Neural progenitor cell (in vitro differentiated cells): ENCODE results near the gene DSPP. TPM values are rescaled to one million over a fixed set of nuclear protein-coding genes. Genes with fewer than 3 reads are reported as not detected.

Experiments
- DNase-seq: peaks from one replicate; pipeline ENCODE4 v3.0.0-alpha.2; 2016; ENCODE audit warnings: low spot score
- H2AFZ ChIP-seq: fragments of 200-600 bp; sonication (generic); replicated peaks from 2 replicates; pipeline ENCODE4 v1.6.1; 2016; ENCODE audit warnings: antibody characterized with exemption
- H3F3A ChIP-seq: fragments of 200-600 bp; sonication (generic); 2 replicates; pipeline ENCODE4 v1.6.1; 2016; ENCODE audit warnings: antibody characterized with exemption, low read depth
- H3K27ac ChIP-seq: fragments of 200-600 bp; sonication (generic); 2 replicates; pipeline ENCODE4 v1.5.1; 2016; ENCODE audit warnings: mild to moderate bottlenecking
- H3K27me3 ChIP-seq: fragments of 200-600 bp; sonication (generic); 2 replicates; pipeline ENCODE4 v1.6.1; 2016; ENCODE audit warnings: mild to moderate bottlenecking, moderate library complexity
- H3K36me3 ChIP-seq: fragments of 200-600 bp; sonication (generic); 2 replicates; pipeline ENCODE4 v1.5.1; 2016
- H3K4me1 ChIP-seq: fragments of 200-600 bp; sonication (generic); 2 replicates; pipeline ENCODE4 v1.6.1; 2016; ENCODE audit warnings: mixed run types
- H3K4me2 ChIP-seq: fragments of 200-600 bp; sonication (generic); 2 replicates; pipeline ENCODE4 v1.6.1; 2016
- H3K4me3 ChIP-seq: fragments of 200-600 bp; sonication (generic); 2 replicates; pipeline ENCODE4 v1.5.1; 2016
- H3K79me2 ChIP-seq: fragments of 200-600 bp; sonication (generic); 2 replicates; pipeline ENCODE4 v1.6.1; 2016; ENCODE audit warnings: low read depth
- H3K9ac ChIP-seq: fragments of 200-600 bp; sonication (generic); 2 replicates; pipeline ENCODE4 v1.6.1; 2016
- H3K9me3 ChIP-seq: fragments of 200-600 bp; sonication (generic); 2 replicates; pipeline ENCODE4 v1.5.1; 2016; ENCODE audit warnings: low read depth
- H4K20me1 ChIP-seq: fragments of 200-600 bp; sonication (generic); 2 replicates; pipeline ENCODE4 v1.6.1; 2016; ENCODE audit warnings: low read depth
- H3K27ac Mint-ChIP-seq: 3 replicates; pipeline ENCODE4 v1.8.0; 2021; ENCODE audit warnings: mixed read lengths
- H3K27me3 Mint-ChIP-seq: 2 replicates; pipeline ENCODE4 v1.8.0; 2022; ENCODE audit warnings: low read depth, mild to moderate bottlenecking, inconsistent platforms, moderate library complexity, mixed read lengths; ENCODE audit not compliant: insufficient read depth
- H3K36me3 Mint-ChIP-seq: 3 replicates; pipeline ENCODE4 v1.8.0; 2021; ENCODE audit warnings: mixed read lengths
- H3K4me1 Mint-ChIP-seq: 3 replicates; pipeline ENCODE4 v1.8.0; 2021; ENCODE audit warnings: mixed read lengths
- H3K4me3 Mint-ChIP-seq: 3 replicates; pipeline ENCODE4 v1.8.0; 2021; ENCODE audit warnings: mild to moderate bottlenecking, moderate library complexity, mixed read lengths
- H3K9me3 Mint-ChIP-seq: 3 replicates; pipeline ENCODE4 v1.8.0; 2020; ENCODE audit warnings: mixed read lengths
- CTCF ChIP-seq: fragments of 200-600 bp; sonication (generic); IDR thresholded peaks from 2 replicates; pipeline ENCODE4 v1.5.1; 2017; ENCODE audit warnings: antibody characterized with exemption, mild to moderate bottlenecking
- EZH2 ChIP-seq: fragments of 200-600 bp; sonication (generic); IDR thresholded peaks from 2 replicates; pipeline ENCODE4 v1.6.1; 2017; ENCODE audit warnings: antibody characterized with exemption, mild to moderate bottlenecking, moderate library complexity
- EZH2phosphoT487 ChIP-seq: fragments of 200-600 bp; sonication (generic); IDR thresholded peaks from 2 replicates; pipeline ENCODE4 v1.6.1; 2017; ENCODE audit warnings: antibody characterized with exemption
- total RNA-seq: library from RNA; depleted of rRNA; stranded (reverse); fragments of >200 nt; gene quantifications from 2 replicates; pipeline ENCODE4 v1.2.3, GENCODE V29; 2015; ENCODE audit warnings: low replicate concordance

DSPP gene
- total RNA-seq, 1 donor from 2014 or later: 0.21 TPM

- H3K9ac ChIP-seq: no peak overlapping the region
- H3K36me3 ChIP-seq: no peaks in the 10 kb centered on the region
- Mint-ChIP-seq H3K27me3 (no peaks in the 10 kb centered on the region), H3K9me3 (peaks cover 6% of the 10 kb centered on the region), H3K36me3 (no peaks in the 10 kb centered on the region), H3K4me3 (no peak overlapping the region), H3K4me1 (peaks cover 12% of the 10 kb centered on the region), H3K27ac (no peak overlapping the region)
- TF ChIP-seq EZH2phosphoT487 (no peak), EZH2 (no peak), CTCF (no peak)
- no peaks in the 10 kb centered on the region for H4K20me1 ChIP-seq
- no peaks in the 10 kb centered on the region for H3K27me3 ChIP-seq
- no peak for DNase-seq
- H3K4me2 ChIP-seq: no peak overlapping the region
- no peak overlapping the region for H3K27ac ChIP-seq
- no peaks in the 10 kb centered on the region for H3K9me3 ChIP-seq
- H3K4me1 ChIP-seq: peaks cover 7% of the 10 kb centered on the region
- H3K4me3 ChIP-seq: no peak overlapping the region
- H3F3A ChIP-seq: no peaks in the 10 kb centered on the region
- no peak overlapping the region for H2AFZ ChIP-seq
- H3K79me2 ChIP-seq: no peaks in the 10 kb centered on the region
These were observed 51.1 kb downstream of the DSPP start for GRCh38 chr4:87659247-87659931.

GRCh38 chr4:87662871-87663270, 54.5 kb downstream of the DSPP start:
- Histone ChIP-seq H3K27ac (no peak overlapping the region), H3K4me2 (no peak overlapping the region)
- H3K27me3 Mint-ChIP-seq: peaks cover 3% of the 10 kb centered on the region

More at GRCh38 chr4:87662871-87663270, 54.5 kb downstream of the DSPP start:
- no peak overlapping the region for H3K4me3 ChIP-seq
- H3K4me3 Mint-ChIP-seq: no peak overlapping the region
- H3K9me3 Mint-ChIP-seq: peaks cover 6% of the 10 kb centered on the region
- no peaks in the 10 kb centered on the region for H3F3A ChIP-seq
- H3K27me3 ChIP-seq: no peaks in the 10 kb centered on the region
- no peak for DNase-seq
- no peaks in the 10 kb centered on the region for H3K4me1 ChIP-seq
- H3K4me1 Mint-ChIP-seq: peaks cover 3% of the 10 kb centered on the region
- TF ChIP-seq EZH2phosphoT487: no peak
- no peak for TF ChIP-seq EZH2
- no peak for TF ChIP-seq CTCF
- H3K9ac ChIP-seq: no peak overlapping the region
- no peak overlapping the region for H2AFZ ChIP-seq
- H3K9me3 ChIP-seq: no peaks in the 10 kb centered on the region
- H4K20me1 ChIP-seq: no peaks in the 10 kb centered on the region
- H3K79me2 ChIP-seq: no peaks in the 10 kb centered on the region
- no peaks in the 10 kb centered on the region for H3K36me3 ChIP-seq
- no peaks in the 10 kb centered on the region for H3K36me3 Mint-ChIP-seq
- H3K27ac Mint-ChIP-seq: no peak overlapping the region

Other genes starting within 250 kb of the DSPP start
- 30.6 and 30.8 TPM in 2 replicates for gene HSD17B11, start 217.3 kb upstream of the DSPP start, total RNA-seq
- 10.2 and 18.0 TPM in 2 replicates for gene NUDT9, start 186.0 kb upstream of the DSPP start, total RNA-seq
- gene SPARCL1, start 79.2 kb upstream of the DSPP start, total RNA-seq: 0.43 TPM in 1 of 2 replicates, not detected in the other
- not detected in 2 replicates for gene DMP1, start 41.8 kb downstream of the DSPP start, total RNA-seq
- gene IBSP, start 191.0 kb downstream of the DSPP start, total RNA-seq: not detected in 2 replicates
- not detected in 2 replicates for gene MEPE, start 224.4 kb downstream of the DSPP start, total RNA-seq